K562 (cell line): ENCODE data around the gene TRPM4. TPM values are rescaled to one million over a fixed set of nuclear protein-coding genes. Genes with fewer than 3 reads are reported as not detected.
A peak's percentile ranks its signal among the peaks of the same experiment; 100 is the strongest.

ENCODE experiments used
- CHD7 ChIP-seq: fragments of 200-600 bp; sonication (generic); IDR thresholded peaks from one replicate; pipeline ENCODE4 v1.6.1; 2012; ENCODE audit warnings: mild to moderate bottlenecking, low read depth, low read length, inconsistent platforms
- HMGN3 ChIP-seq: IDR thresholded peaks from 2 replicates; pipeline ENCODE4 v1.6.1; 2011; ENCODE audit warnings: borderline replicate concordance, low read depth, mild to moderate bottlenecking, mixed read lengths, low read length; ENCODE audit not compliant: insufficient read length; ENCODE audit errors: extremely low read depth
- NR2F6 ChIP-seq: fragments of 450-650 bp; formaldehyde crosslinking; IDR thresholded peaks from 2 replicates; pipeline ENCODE4 v1.4.0; 2020; ENCODE audit warnings: mild to moderate bottlenecking
- PRPF4 ChIP-seq: fragments of 200-400 bp; formaldehyde crosslinking; IDR thresholded peaks from one replicate; pipeline ENCODE4 v1.6.1; 2017; ENCODE audit warnings: low read length, low read depth, mild to moderate bottlenecking; ENCODE audit not compliant: insufficient read depth, poor library complexity, severe bottlenecking
- SMAD2 ChIP-seq: fragments of 150-350 bp; IDR thresholded peaks from 2 replicates; pipeline ENCODE4 v1.6.1; 2014; ENCODE audit warnings: low read depth, mild to moderate bottlenecking, low read length
- SMARCE1 ChIP-seq: fragments of 450-650 bp; IDR thresholded peaks from 2 replicates; pipeline ENCODE4 v1.7.1; 2016; ENCODE audit warnings: mild to moderate bottlenecking
- SMC3 ChIP-seq: conservative IDR thresholded peaks from 2 replicates; pipeline ENCODE4 v1.6.1; 2011; ENCODE audit warnings: low read depth, low read length, improper control_type of control experiment; ENCODE audit not compliant: insufficient read depth
- TBL1XR1 ChIP-seq, 2 experiments: IDR thresholded peaks; 2 replicates each; pipeline ENCODE4 v1.6.1; 2012; ENCODE audit warnings: improper control_type of control experiment in 2 of 2, low read length in 2 of 2, mild to moderate bottlenecking in 1 of 2
- ZBTB1 ChIP-seq: sonication (generic); formaldehyde crosslinking; IDR thresholded peaks from 2 replicates; pipeline ENCODE4 v1.8.1; 2023; ENCODE audit warnings: missing genetic modification reagents, low read depth, mild to moderate bottlenecking, borderline replicate concordance
- ZBTB5 ChIP-seq: fragments of 450-650 bp; IDR thresholded peaks from 2 replicates; pipeline ENCODE4 v1.6.1; 2017; ENCODE audit warnings: antibody characterized with exemption
- ZBTB9 ChIP-seq: fragments of 450-650 bp; formaldehyde crosslinking; IDR thresholded peaks from 2 replicates; pipeline ENCODE4 v1.4.0; 2020; ENCODE audit warnings: mild to moderate bottlenecking, moderate library complexity
- ZNF253 ChIP-seq: fragments of 250-450 bp; sonication (Bioruptor Pico); conservative IDR thresholded peaks from 2 replicates; pipeline ENCODE4 v1.6.1; 2021; ENCODE audit warnings: mild to moderate bottlenecking
- polyA plus RNA-seq, 8 experiments: library from polyadenylated mRNA; depleted of rRNA in 4 of 8; stranded (reverse) in 5 of 8; unstranded in 3 of 8; fragments of >200 nt; fragmentation: Nextera tagmentation in 2 of 8; fragmentation: Illumina TruSeq in 1 of 8; extraction: Ambion mirVana in 2 of 8; extraction: Trizol in 1 of 8; gene quantifications; 2 replicates each; pipeline versions ENCODE4 v1.2.1 to v1.2.3, GENCODE V29; 2011 to 2014; ENCODE audit warnings: inconsistent platforms in 1 of 8, missing spikeins in 1 of 8
- total RNA-seq, 7 experiments: library from RNA; depleted of rRNA in 6 of 7; stranded (reverse); fragments of >200 nt in 6 of 7; fragmentation: Illumina TruSeq in 2 of 7; extraction: Trizol in 2 of 7; gene quantifications; 2 replicates each; pipeline versions ENCODE4 v1.2.1 to v1.2.3, GENCODE V29; 2011 to 2021; ENCODE audit warnings: low replicate concordance in 1 of 7

The TRPM4 gene
- total and polyA plus RNA-seq, 9 of the 15 experiments (the other 6 are each of a cell fraction or from before 2014, with no cell fraction given), result 6.5 to 45.4 (median 15.2) TPM

GRCh38 chr19:49145573-49146407 is 11.8 kb upstream of the TRPM4 start (continued):
- TF ChIP-seq ZBTB5, result no peak
- no peak for TF ChIP-seq NR2F6 (CRISPR knock-in tag)
- TF ChIP-seq SMC3, result peak; percentile 74
- TF ChIP-seq CHD7, result no peak
- TF ChIP-seq SMAD2, result no peak
- no peak for TF ChIP-seq ZNF253 (CRISPR knock-in tag)
- TF ChIP-seq SMARCE1, result peak; percentile 54; the same call in 1 of the 2 replicates
- TF ChIP-seq ZBTB1 (CRISPR knock-in tag), result no peak
- TF ChIP-seq TBL1XR1 (IDR thresholded peaks at IDR 0.05; ENCODE audit: low read length in 2 of 2), result no peak
- TF ChIP-seq PRPF4, result no peak
- no peak for TF ChIP-seq HMGN3
- 0 out of 2 replicates have a peak, but pooled peaks have one; percentile 27 for TF ChIP-seq ZBTB9
